ENCODE data around the gene DIRAS1.

DIRAS1 gene

GRCh38 chr19:2755811-2756210 lies 34.6 kb upstream of the DIRAS1 start:
- in situ Hi-C loops (cut with MboI; ENCODE audit: low sequenced_read_pairs): no loop called here

GRCh38 chr19:2755448-2755705 lies 34.2 kb upstream of the DIRAS1 start:
- in situ Hi-C loops (cut with MboI; ENCODE audit: low sequenced_read_pairs): no loop called here

GRCh38 chr19:2754659-2755447 lies 33.7 kb upstream of the DIRAS1 start:
- in situ Hi-C loops (cut with MboI; ENCODE audit: low sequenced_read_pairs): no loop called here

- in situ Hi-C loops (cut with MboI; ENCODE audit: low sequenced_read_pairs): no loop called here
Measured at GRCh38 chr19:2751438-2751830, 30.3 kb upstream of the DIRAS1 start.

- in situ Hi-C loops (cut with MboI; ENCODE audit: low sequenced_read_pairs): no loop called here
Measured at GRCh38 chr19:2750808-2751437, 29.8 kb upstream of the DIRAS1 start.

- in situ Hi-C loops (cut with MboI; ENCODE audit: low sequenced_read_pairs): no loop called here
Measured at GRCh38 chr19:2747349-2747748, 26.2 kb upstream of the DIRAS1 start.

GRCh38 chr19:2744113-2744512 lies 22.9 kb upstream of the DIRAS1 start:
- in situ Hi-C loops (cut with MboI; ENCODE audit: low sequenced_read_pairs): no loop called here

GRCh38 chr19:2743099-2743498 lies 21.9 kb upstream of the DIRAS1 start:
- in situ Hi-C loops (cut with MboI; ENCODE audit: low sequenced_read_pairs): no loop called here

- in situ Hi-C loops (cut with MboI; ENCODE audit: low sequenced_read_pairs): no loop called here
Measured at GRCh38 chr19:2740314-2740656, 19.1 kb upstream of the DIRAS1 start.

- in situ Hi-C loops (cut with MboI; ENCODE audit: low sequenced_read_pairs): no loop called here
Measured at GRCh38 chr19:2739602-2740313, 18.6 kb upstream of the DIRAS1 start, which contains the start of gene SLC39A3. TSS of gene SLC39A3 (minus strand) at chr19:2740017. CDS start at chr19:2737257, 2,760 bp downstream.

- in situ Hi-C loops (cut with MboI; ENCODE audit: low sequenced_read_pairs): no loop called here
Measured at GRCh38 chr19:2736550-2737190, 15.5 kb upstream of the DIRAS1 start.

GRCh38 chr19:2735374-2735773 lies 14.2 kb upstream of the DIRAS1 start:
- in situ Hi-C loops (cut with MboI; ENCODE audit: low sequenced_read_pairs): no loop called here

- in situ Hi-C loops (cut with MboI; ENCODE audit: low sequenced_read_pairs): no loop called here
Measured at GRCh38 chr19:2734589-2735288, 13.6 kb upstream of the DIRAS1 start.

- in situ Hi-C loops (cut with MboI; ENCODE audit: low sequenced_read_pairs): no loop called here
Measured at GRCh38 chr19:2733930-2734588, 12.9 kb upstream of the DIRAS1 start.

- in situ Hi-C loops (cut with MboI; ENCODE audit: low sequenced_read_pairs): no loop called here
Measured at GRCh38 chr19:2732883-2733282, 11.7 kb upstream of the DIRAS1 start.

GRCh38 chr19:2732157-2732725 lies 11.1 kb upstream of the DIRAS1 start:
- in situ Hi-C loops (cut with MboI; ENCODE audit: low sequenced_read_pairs): no loop called here

- in situ Hi-C loops (cut with MboI; ENCODE audit: low sequenced_read_pairs): no loop called here
Measured at GRCh38 chr19:2731181-2731995, 10.2 kb upstream of the DIRAS1 start.

GRCh38 chr19:2729943-2730818 lies 9.0 kb upstream of the DIRAS1 start:
- in situ Hi-C loops (cut with MboI; ENCODE audit: low sequenced_read_pairs): no loop called here

All from hTERT RPE-1 (cell line).